GM23248 (cell line): ENCODE measurements around the gene CHRNA9. TPM values are rescaled to one million over a fixed set of nuclear protein-coding genes. Genes with fewer than 3 reads are reported as not detected.

Experiments used
- DNase-seq: peaks from one replicate; pipeline ENCODE4 v3.0.0-alpha.2; 2015
- H2AFZ ChIP-seq: fragments of 200-600 bp; sonication (generic); 2 replicates; pipeline ENCODE4 v1.6.1; 2016; ENCODE audit warnings: antibody characterized with exemption
- H3F3A ChIP-seq: fragments of 200-600 bp; sonication (generic); 2 replicates; pipeline ENCODE4 v1.6.1; 2016; ENCODE audit warnings: mild to moderate bottlenecking, antibody characterized with exemption, mixed run types; ENCODE audit not compliant: insufficient read depth
- H3K27ac ChIP-seq: fragments of 200-600 bp; sonication (generic); 2 replicates; pipeline ENCODE4 v1.5.1; 2016; ENCODE audit warnings: mild to moderate bottlenecking
- H3K27me3 ChIP-seq: fragments of 200-600 bp; sonication (generic); replicated peaks from 2 replicates; pipeline ENCODE4 v1.6.1; 2016; ENCODE audit warnings: mild to moderate bottlenecking; ENCODE audit not compliant: insufficient read depth
- H3K36me3 ChIP-seq: fragments of 200-600 bp; sonication (generic); 2 replicates; pipeline ENCODE4 v1.6.1; 2016; ENCODE audit warnings: low read depth, mild to moderate bottlenecking
- H3K4me1 ChIP-seq: fragments of 200-600 bp; sonication (generic); 2 replicates; pipeline ENCODE4 v1.6.1; 2016; ENCODE audit warnings: mild to moderate bottlenecking; ENCODE audit not compliant: insufficient read depth
- H3K4me2 ChIP-seq: fragments of 200-600 bp; sonication (generic); one replicate; pipeline ENCODE4 v1.6.1; 2016; ENCODE audit warnings: mild to moderate bottlenecking; ENCODE audit not compliant: unreplicated experiment
- H3K4me3 ChIP-seq: fragments of 200-600 bp; sonication (generic); 2 replicates; pipeline ENCODE4 v1.5.1; 2016; ENCODE audit warnings: mild to moderate bottlenecking
- H3K79me2 ChIP-seq: fragments of 200-600 bp; sonication (generic); 2 replicates; pipeline ENCODE4 v1.6.1; 2016; ENCODE audit warnings: mild to moderate bottlenecking; ENCODE audit not compliant: insufficient read depth
- H3K9ac ChIP-seq: fragments of 200-600 bp; sonication (generic); 2 replicates; pipeline ENCODE4 v1.6.1; 2016; ENCODE audit warnings: mild to moderate bottlenecking
- H3K9me2 ChIP-seq: fragments of 200-600 bp; sonication (generic); 2 replicates; pipeline ENCODE4 v1.6.1; 2016; ENCODE audit warnings: mixed run types, mild to moderate bottlenecking, moderate library complexity; ENCODE audit not compliant: insufficient read depth
- H3K9me3 ChIP-seq: fragments of 200-600 bp; sonication (generic); one replicate; pipeline ENCODE4 v1.6.1; 2017; ENCODE audit warnings: low read depth
- H4K20me1 ChIP-seq: fragments of 200-600 bp; sonication (generic); 2 replicates; pipeline ENCODE4 v1.6.0; 2016; ENCODE audit not compliant: insufficient read depth
- EZH2 ChIP-seq: fragments of 200-600 bp; sonication (generic); IDR thresholded peaks from 2 replicates; pipeline ENCODE4 v1.6.1; 2018; ENCODE audit warnings: antibody characterized with exemption, mild to moderate bottlenecking; ENCODE audit not compliant: insufficient read depth, poor library complexity, severe bottlenecking
- EZH2phosphoT487 ChIP-seq: fragments of 200-600 bp; sonication (generic); IDR thresholded peaks from 2 replicates; pipeline ENCODE4 v1.6.1; 2018; ENCODE audit warnings: antibody characterized with exemption, moderate library complexity, mild to moderate bottlenecking, low read depth; ENCODE audit not compliant: insufficient read depth
- WGBS, 2 experiments: methylation state at CpG; one replicate each; pipeline ENCODE4 v1.1.6; 2015 to 2017; ENCODE audit warnings: low lambda C conversion rate in 2 of 2, low coverage in 1 of 2; ENCODE audit errors: missing lambda C conversion rate in 2 of 2; 5-methylcytosine and 5-hydroxymethylcytosine counted together
- in situ Hi-C: fragments of 300-500 bp; cut with MboI; formaldehyde crosslinking; loops from 2 replicates; pipeline ENCODE4 v1.15.0; 2020
- polyA plus RNA-seq: library from polyadenylated mRNA; unstranded; fragments of >200 nt; fragmentation: Nextera tagmentation; extraction: Ambion mirVana; gene quantifications from 2 replicates; pipeline ENCODE4 v1.2.1, GENCODE V29; 2016
- total RNA-seq: library from RNA; depleted of rRNA; stranded (reverse); fragments of >200 nt; shearing (Covaris generic); gene quantifications from 2 replicates; pipeline ENCODE4 v1.2.3, GENCODE V29; 2014

Gene CHRNA9
- total and polyA plus RNA-seq, 2 experiments from 2014 or later: 0.97 to 1.2 TPM

- in situ Hi-C loops: loop anchor here (25.0 kb wide), 1 partner anchor 618 kb away; the partner anchor contains the start of gene UBE2K
- Histone ChIP-seq H3K79me2 (no peaks in the 10 kb centered on the region), H3K36me3 (no peaks in the 10 kb centered on the region)
These were observed 29.6 kb upstream of the CHRNA9 start for GRCh38 chr4:40305328-40306170.

GRCh38 chr4:40306226-40306625 is 28.9 kb upstream of the CHRNA9 start:
- Histone ChIP-seq H3K4me1 (no peaks in the 10 kb centered on the region), H3K27ac (no peak overlapping the region), H3K27me3 (no peaks in the 10 kb centered on the region), H3F3A (no peaks in the 10 kb centered on the region), H3K4me3 (no peak overlapping the region), H2AFZ (no peak overlapping the region), H3K9me2 (no peaks in the 10 kb centered on the region), H3K4me2 (no peak overlapping the region), H4K20me1 (no peaks in the 10 kb centered on the region), H3K36me3 (no peaks in the 10 kb centered on the region), H3K79me2 (no peaks in the 10 kb centered on the region), H3K9me3 (no peaks in the 10 kb centered on the region), H3K9ac (no peak overlapping the region)
- in situ Hi-C loops: loop anchor here (25.0 kb wide), 1 partner anchor 619 kb away; the partner anchor contains the start of gene UBE2K
- 38 to 55% methylated on average over 3 of the region's 3 CpGs for WGBS, 2 experiments
- no peak for TF ChIP-seq EZH2phosphoT487
- no peak for TF ChIP-seq EZH2
- no peak for DNase-seq

More at GRCh38 chr4:40305328-40306170, 29.6 kb upstream of the CHRNA9 start:
- H3F3A ChIP-seq: no peaks in the 10 kb centered on the region
- no peak overlapping the region for H3K4me3 ChIP-seq
- H3K27ac ChIP-seq: no peak overlapping the region
- no peaks in the 10 kb centered on the region for H3K4me1 ChIP-seq
- no peak overlapping the region for H3K4me2 ChIP-seq
- H3K9me3 ChIP-seq: no peaks in the 10 kb centered on the region
- DNase-seq: no peak
- TF ChIP-seq EZH2phosphoT487: no peak
- TF ChIP-seq EZH2: no peak
- no peaks in the 10 kb centered on the region for H4K20me1 ChIP-seq
- no peaks in the 10 kb centered on the region for H3K9me2 ChIP-seq
- no peak overlapping the region for H2AFZ ChIP-seq
- H3K27me3 ChIP-seq: no peaks in the 10 kb centered on the region
- H3K9ac ChIP-seq: no peak overlapping the region
- 73 to 75% methylated on average over 13 of the region's 13 CpGs for WGBS, 2 experiments

GRCh38 chr4:40306976-40307375 is 28.2 kb upstream of the CHRNA9 start:
- no peak overlapping the region for H3K27ac ChIP-seq
- no peaks in the 10 kb centered on the region for H3K27me3 ChIP-seq
- H3K9me2 ChIP-seq: no peaks in the 10 kb centered on the region
- no peaks in the 10 kb centered on the region for H3F3A ChIP-seq
- WGBS, 2 experiments: 58 to 63% methylated on average over 3 of the region's 3 CpGs
- H3K4me2 ChIP-seq: no peak overlapping the region
- H3K4me1 ChIP-seq: no peaks in the 10 kb centered on the region
- H3K9me3 ChIP-seq: no peaks in the 10 kb centered on the region
- no peak overlapping the region for H3K4me3 ChIP-seq
- H2AFZ ChIP-seq: no peak overlapping the region
- H3K36me3 ChIP-seq: no peaks in the 10 kb centered on the region
- H3K9ac ChIP-seq: no peak overlapping the region
- TF ChIP-seq EZH2phosphoT487 (no peak), EZH2 (no peak)
- H4K20me1 ChIP-seq: no peaks in the 10 kb centered on the region
- no peaks in the 10 kb centered on the region for H3K79me2 ChIP-seq
- in situ Hi-C loops: loop anchor here (25.0 kb wide), 1 partner anchor 620 kb away; the partner anchor contains the start of gene UBE2K
- no peak for DNase-seq

GRCh38 chr4:40307627-40308497 is 27.3 kb upstream of the CHRNA9 start:
- no peak overlapping the region for H3K27ac ChIP-seq
- H3K9me2 ChIP-seq: no peaks in the 10 kb centered on the region
- H2AFZ ChIP-seq: no peak overlapping the region
- 69 to 73% methylated on average over 15 of the region's 15 CpGs for WGBS, 2 experiments
- H3K9ac ChIP-seq: no peak overlapping the region
- TF ChIP-seq EZH2: no peak
- TF ChIP-seq EZH2phosphoT487: no peak
- H3K27me3 ChIP-seq: no peaks in the 10 kb centered on the region
- H3K79me2 ChIP-seq: no peaks in the 10 kb centered on the region
- no peaks in the 10 kb centered on the region for H3K36me3 ChIP-seq
- no peaks in the 10 kb centered on the region for H4K20me1 ChIP-seq
- H3K9me3 ChIP-seq: no peaks in the 10 kb centered on the region
- H3K4me3 ChIP-seq: no peak overlapping the region
- H3F3A ChIP-seq: no peaks in the 10 kb centered on the region
- H3K4me2 ChIP-seq: no peak overlapping the region
- in situ Hi-C loops: loop anchor here (25.0 kb wide), 1 partner anchor 621 kb away; the partner anchor contains the start of gene UBE2K
- no peaks in the 10 kb centered on the region for H3K4me1 ChIP-seq
- no peak for DNase-seq
